Measurements from ENCODE around the gene SLC26A9.
"Not testable (repeated sequence)": the region's sequence is repeated elsewhere in the genome, so short reads cannot be mapped to it uniquely, and the experiment has no call there.

Gene SLC26A9

DNA sequence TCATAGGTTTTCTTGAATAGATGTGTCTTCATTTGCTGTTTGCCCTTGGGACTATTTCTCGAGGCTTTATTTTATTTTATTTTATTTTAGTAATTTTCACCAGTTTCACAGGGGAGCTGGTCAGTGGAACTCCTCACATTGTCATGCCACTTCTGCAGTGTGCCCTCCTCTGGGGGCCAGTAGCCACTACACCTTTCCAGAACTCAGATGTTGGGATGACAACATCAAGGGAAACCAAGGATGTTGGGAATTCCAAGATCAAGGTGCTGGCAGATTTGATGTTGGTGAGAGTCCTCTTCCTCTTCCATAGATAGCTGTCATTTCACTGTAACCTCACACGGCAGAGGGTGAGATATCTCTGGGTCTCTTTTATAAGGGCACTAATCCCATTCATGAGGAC is 35.5 kb downstream of the SLC26A9 start:
- TF ChIP-seq, protein P1, sequence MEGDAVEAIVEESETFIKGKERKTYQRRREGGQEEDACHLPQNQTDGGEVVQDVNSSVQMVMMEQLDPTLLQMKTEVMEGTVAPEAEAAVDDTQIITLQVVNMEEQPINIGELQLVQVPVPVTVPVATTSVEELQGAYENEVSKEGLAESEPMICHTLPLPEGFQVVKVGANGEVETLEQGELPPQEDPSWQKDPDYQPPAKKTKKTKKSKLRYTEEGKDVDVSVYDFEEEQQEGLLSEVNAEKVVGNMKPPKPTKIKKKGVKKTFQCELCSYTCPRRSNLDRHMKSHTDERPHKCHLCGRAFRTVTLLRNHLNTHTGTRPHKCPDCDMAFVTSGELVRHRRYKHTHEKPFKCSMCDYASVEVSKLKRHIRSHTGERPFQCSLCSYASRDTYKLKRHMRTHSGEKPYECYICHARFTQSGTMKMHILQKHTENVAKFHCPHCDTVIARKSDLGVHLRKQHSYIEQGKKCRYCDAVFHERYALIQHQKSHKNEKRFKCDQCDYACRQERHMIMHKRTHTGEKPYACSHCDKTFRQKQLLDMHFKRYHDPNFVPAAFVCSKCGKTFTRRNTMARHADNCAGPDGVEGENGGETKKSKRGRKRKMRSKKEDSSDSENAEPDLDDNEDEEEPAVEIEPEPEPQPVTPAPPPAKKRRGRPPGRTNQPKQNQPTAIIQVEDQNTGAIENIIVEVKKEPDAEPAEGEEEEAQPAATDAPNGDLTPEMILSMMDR (IDR thresholded peaks at IDR 0.05; ENCODE audit: low read length, missing control alignments), result peak; percentile 69
- H3K4me3 ChIP-seq (replicated peaks; ENCODE audit: low read depth, low read length), result no peak overlapping the region
- DNase-seq (ENCODE audit: low read depth), result peak; percentile 56

DNA sequence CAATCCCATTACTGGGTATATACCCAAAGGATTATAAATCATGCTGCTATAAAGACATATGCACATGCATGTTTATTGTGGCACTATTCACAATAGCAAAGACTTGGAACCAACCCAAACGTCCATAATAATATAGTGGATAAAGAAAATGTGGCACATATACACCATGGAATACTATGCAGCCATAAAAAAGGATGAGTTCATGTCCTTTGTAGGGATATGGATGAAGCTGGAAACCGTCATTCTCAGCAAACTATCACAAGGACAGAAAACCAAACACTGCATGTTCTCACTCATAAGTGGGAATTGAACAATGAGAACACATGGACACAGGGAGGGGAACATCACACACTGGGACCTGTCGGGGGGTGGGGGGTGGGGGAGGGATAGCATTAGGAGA is 38.2 kb downstream of the SLC26A9 start:
- not testable (repeated sequence) for DNase-seq (ENCODE audit: low read depth); H3K4me3 ChIP-seq (replicated peaks; ENCODE audit: low read depth, low read length)

DNA sequence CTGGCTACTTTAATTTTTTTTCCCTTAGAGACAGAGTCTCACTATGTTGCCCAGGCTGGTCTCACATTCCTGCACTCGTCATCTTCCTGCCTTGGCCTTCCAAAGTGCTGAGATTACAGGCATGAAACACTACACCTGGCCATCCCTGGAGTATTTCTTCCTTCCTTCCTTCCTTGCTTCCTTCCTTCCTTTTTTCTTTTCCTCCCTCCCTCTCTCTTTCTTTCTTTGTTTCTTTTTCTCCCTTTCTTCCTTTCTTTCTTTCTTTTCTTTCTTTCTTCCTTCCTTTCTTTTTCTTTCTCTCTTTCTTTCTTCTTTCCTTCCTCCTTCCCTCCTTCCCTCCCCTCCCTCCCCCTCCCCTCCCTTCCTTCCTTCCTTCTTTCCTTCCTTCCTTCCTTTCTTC is 46.9 kb downstream of the SLC26A9 start:
- no peak overlapping the region for H3K4me3 ChIP-seq (replicated peaks; ENCODE audit: low read depth, low read length)
- TF ChIP-seq, protein P1 (IDR thresholded peaks at IDR 0.05; ENCODE audit: low read length, missing control alignments), result no peak
- no peak for DNase-seq (ENCODE audit: low read depth)

DNA sequence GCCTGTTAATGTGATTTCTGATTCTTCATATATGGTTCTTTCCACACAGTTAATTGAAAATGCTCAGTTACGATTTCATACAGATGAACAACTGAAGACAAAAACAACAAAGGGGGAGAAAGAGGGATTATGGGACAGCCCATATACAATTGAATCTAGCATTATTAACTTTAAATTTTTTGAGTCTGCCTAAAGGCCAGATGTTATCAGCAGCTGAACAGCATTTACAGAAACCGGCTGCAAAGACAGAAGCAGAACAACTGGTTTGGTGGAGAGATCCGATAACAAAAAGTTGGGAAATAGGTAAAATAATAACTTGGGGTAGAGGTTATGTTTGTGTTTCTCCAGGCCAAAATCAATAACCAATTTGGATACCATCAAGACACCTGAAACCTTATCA is 49.1 kb downstream of the SLC26A9 start:
- DNase-seq (ENCODE audit: low read depth); H3K4me3 ChIP-seq (replicated peaks; ENCODE audit: low read depth, low read length): not testable (repeated sequence)

DNA sequence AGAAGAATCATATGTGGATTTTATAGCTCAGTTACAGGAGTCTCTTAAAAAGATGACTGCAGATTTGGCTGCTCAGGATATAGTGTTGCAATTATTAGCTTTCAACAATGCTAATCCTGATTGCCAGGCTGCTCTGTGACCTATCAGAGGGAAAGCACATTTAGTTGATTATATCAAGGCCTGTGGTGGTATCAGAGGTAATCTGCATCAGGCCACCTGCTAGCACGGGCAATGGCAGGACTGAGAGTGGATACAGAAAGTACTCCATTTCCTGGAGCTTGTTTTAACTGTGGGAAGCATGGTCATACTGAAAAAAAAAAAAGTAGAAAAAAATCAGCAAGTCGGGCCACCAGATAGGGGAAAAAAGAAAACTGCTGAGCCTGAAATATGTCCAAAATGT is 51.1 kb downstream of the SLC26A9 start:
- DNase-seq (ENCODE audit: low read depth); H3K4me3 ChIP-seq (replicated peaks; ENCODE audit: low read depth, low read length): not testable (repeated sequence)

DNA sequence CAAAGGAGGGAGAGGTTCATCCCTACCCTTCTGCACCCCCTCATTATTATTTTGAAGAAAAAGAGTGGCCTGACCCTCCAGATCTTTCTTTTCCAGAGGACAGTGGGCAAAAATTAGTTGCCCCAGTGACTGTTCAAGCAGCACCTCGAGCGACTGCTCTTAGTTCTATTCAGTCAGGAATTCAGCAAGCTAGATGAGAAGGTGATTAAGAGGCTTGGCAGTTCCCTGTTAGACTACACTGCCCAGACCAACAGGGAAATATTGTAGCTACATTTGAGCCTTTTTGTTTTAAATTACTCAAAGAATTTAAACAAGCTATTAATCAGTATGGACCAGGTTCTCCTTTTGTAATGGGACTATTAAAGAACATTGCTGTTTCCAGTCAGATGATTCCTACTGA is 51.8 kb downstream of the SLC26A9 start:
- H3K4me3 ChIP-seq (replicated peaks; ENCODE audit: low read depth, low read length); DNase-seq (ENCODE audit: low read depth): not testable (repeated sequence)

DNA sequence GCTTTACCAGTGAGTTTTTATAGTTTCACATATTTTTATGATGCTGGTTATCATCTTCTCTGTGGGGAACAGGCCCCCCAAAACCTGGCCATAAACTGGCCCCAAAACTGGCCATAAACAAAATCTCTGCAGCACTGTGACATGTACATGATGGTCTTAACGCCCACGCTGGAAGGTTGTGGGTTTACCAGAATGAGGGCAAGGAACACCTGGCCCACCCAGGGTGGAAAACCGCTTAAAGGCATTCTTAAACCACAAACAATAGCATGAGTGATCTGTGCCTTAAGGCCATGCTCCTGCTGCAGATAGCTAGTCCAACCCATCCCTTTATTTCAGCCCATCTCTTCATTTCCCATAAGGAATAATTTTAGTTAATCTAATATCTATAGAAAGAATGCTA is 52.6 kb downstream of the SLC26A9 start:
- not testable (repeated sequence) for H3K4me3 ChIP-seq (replicated peaks; ENCODE audit: low read depth, low read length); DNase-seq (ENCODE audit: low read depth)

DNA sequence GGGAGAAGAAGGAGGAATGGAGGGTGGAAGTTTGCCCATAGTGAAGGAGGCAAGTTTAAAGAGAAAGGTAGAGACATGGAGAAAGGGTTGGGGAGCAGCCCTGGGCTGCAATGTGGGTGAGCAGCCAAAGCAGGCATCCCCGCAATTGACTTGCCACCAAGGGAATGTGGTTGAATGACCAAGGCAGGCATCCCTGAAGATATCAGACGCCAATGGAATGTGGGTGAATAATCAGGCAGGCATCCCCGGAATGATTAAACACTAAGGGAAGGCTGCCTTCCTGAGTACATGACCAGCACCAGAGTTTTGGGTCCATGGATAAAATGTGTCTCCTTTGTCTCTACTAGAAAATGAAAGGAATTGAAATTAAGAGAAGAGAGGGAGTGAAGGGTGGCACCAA is 53.5 kb downstream of the SLC26A9 start:
- DNase-seq (ENCODE audit: low read depth), result peak; percentile 75
- H3K4me3 ChIP-seq (replicated peaks; ENCODE audit: low read depth, low read length), result not testable (repeated sequence)

DNA sequence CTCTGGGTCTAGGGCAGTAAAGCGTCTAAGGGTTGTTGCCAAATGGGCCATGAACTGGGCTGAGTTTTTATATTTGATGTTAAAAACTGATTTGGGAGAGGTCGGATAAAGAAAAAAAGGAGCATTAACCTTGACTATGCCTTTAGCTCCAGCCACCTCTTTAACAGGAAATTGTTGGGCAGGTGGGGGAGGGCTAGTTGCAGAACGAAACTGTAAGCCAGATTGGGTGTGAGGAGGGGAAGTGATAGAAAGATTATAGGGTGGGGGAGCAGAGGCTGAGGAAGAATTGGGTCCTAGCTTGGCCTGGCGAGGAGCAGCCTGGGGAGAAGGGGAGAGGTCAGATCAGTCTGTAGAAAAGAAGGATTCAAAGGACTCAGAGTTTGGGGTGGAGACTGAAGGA is 54.2 kb downstream of the SLC26A9 start:
- not testable (repeated sequence) for H3K4me3 ChIP-seq (replicated peaks; ENCODE audit: low read depth, low read length); DNase-seq (ENCODE audit: low read depth)

DNA sequence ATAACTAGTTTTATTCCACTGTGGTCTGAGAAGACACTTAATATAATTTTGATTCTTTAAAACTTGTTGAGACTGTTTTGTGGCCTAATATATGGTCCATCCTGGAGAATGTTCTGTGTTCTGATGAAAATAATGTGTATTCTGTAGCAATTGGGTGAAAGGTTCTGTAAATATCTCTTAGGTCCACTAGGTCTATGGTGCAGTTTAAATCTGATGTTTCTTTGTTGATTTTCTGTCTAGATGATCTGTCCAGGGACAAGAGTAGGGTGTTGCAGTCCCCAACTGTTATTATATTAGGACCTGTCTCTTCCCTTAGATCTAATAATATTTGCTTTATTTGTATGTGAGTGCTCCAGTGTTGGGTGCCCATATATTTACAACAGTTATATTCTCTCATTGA is 59.5 kb downstream of the SLC26A9 start:
- TF ChIP-seq, protein P1 (IDR thresholded peaks at IDR 0.05; ENCODE audit: low read length, missing control alignments), result no peak
- H3K4me3 ChIP-seq (replicated peaks; ENCODE audit: low read depth, low read length), result no peak overlapping the region
- DNase-seq (ENCODE audit: low read depth), result no peak

DNA sequence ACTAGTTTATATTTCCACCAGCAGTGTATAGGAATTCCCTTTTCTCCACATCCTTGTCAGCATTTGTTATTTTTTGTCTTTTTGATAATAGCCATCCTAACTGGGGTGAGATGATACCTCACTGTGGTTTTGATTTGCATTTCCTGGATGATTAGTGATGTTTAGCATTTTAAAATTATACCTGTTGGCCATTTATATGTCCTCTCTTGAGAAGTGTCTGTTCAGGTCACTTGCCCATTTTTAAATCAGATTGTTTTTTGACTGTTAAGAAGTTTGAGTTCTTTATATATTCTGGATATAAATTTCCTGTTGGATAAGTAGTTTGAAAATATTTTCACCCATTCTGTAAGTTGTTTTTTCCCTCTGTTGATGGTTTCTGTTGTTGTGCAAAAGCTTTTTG is 62.3 kb downstream of the SLC26A9 start:
- TF ChIP-seq, protein P1 (IDR thresholded peaks at IDR 0.05; ENCODE audit: low read length, missing control alignments), result no peak
- no peak overlapping the region for H3K4me3 ChIP-seq (replicated peaks; ENCODE audit: low read depth, low read length)
- DNase-seq (ENCODE audit: low read depth), result no peak
